Measurements from ENCODE around the gene USF2.

DNA sequence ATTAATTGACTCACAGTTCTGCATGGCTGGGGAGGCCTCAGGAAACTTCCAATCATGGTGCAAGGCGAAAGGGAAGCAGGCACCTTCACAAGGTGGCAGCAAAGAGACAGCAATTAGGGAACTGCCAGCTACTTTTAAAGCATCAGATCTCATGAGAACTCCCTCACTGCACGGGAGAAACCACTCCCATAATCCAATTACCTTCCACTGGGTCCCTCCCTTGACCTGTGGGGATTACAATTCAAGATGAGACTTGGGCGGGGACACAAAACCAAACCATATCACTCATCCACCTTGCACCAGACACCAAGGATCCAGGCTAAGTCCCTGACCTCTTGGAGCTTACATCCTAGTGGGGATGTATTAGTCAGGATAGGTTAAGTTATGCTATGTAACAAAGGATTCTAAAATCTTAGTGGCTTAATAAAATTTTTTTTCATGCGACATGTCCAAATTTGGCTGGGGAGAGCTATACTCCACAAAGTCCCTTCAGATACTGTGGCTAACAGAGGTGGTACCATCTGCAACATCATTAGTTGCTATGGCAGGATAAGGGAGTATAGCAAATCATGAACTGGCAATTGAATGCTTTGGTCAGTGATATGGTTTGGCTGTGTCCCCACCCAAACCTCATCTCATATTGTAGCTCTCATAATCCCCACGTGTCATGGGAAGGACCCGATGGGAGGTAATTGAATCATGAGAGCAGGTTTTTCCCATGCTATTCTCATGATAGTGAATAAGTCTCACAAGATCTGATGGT, 31.9 kb upstream of the USF2 start:
- TF ChIP-seq CTCF (IDR thresholded peaks at IDR 0.05; ENCODE audit: control extremely low read depth in 1 of 3, insufficient read depth in 1 of 3, low read depth in 1 of 3, low read length in 3 of 3) (peak in 2 of 3 experiments; percentile 31 to 50; a peak in 2 of 4 replicates), RAD21 (IDR thresholded peaks at IDR 0.05 in 1 of 2, conservative IDR thresholded peaks at IDR 0.05 in 1 of 2; ENCODE audit: low read depth in 2 of 2, low read length in 2 of 2) (peak; percentile 47), EZH2 (IDR thresholded peaks at IDR 0.05; ENCODE audit: low read depth, low read length, severe bottlenecking) (no peak), POLR2A (IDR thresholded peaks at IDR 0.05; ENCODE audit: control extremely low read depth in 1 of 2, low read depth in 2 of 2, low read length in 2 of 2) (no peak), CHD2 (IDR thresholded peaks at IDR 0.05; ENCODE audit: low read length) (no peak), TAF7 (optimal IDR thresholded peaks at IDR 0.05; ENCODE audit: borderline replicate concordance, low read depth, low read length) (no peak), TBP (IDR thresholded peaks at IDR 0.05; ENCODE audit: low read depth, low read length) (no peak), SP1 (IDR thresholded peaks at IDR 0.05; ENCODE audit: low read depth, low read length) (no peak), MAFK (IDR thresholded peaks at IDR 0.05; ENCODE audit: low read depth, low read length) (no peak)
- TF ChIP-seq, protein P1, sequence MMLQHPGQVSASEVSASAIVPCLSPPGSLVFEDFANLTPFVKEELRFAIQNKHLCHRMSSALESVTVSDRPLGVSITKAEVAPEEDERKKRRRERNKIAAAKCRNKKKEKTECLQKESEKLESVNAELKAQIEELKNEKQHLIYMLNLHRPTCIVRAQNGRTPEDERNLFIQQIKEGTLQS (IDR thresholded peaks at IDR 0.05; ENCODE audit: insufficient read depth, low read depth, low read length) = no peak

Measured in H1 (cell line).